ENCODE data around the gene C2CD2. TPM values are rescaled to one million over a fixed set of nuclear protein-coding genes. Genes with fewer than 3 reads are reported as not detected.

C2CD2 gene
- total and polyA plus RNA-seq, 2 experiments from 2014 or later: 4.5 to 16.2 TPM

DNA sequence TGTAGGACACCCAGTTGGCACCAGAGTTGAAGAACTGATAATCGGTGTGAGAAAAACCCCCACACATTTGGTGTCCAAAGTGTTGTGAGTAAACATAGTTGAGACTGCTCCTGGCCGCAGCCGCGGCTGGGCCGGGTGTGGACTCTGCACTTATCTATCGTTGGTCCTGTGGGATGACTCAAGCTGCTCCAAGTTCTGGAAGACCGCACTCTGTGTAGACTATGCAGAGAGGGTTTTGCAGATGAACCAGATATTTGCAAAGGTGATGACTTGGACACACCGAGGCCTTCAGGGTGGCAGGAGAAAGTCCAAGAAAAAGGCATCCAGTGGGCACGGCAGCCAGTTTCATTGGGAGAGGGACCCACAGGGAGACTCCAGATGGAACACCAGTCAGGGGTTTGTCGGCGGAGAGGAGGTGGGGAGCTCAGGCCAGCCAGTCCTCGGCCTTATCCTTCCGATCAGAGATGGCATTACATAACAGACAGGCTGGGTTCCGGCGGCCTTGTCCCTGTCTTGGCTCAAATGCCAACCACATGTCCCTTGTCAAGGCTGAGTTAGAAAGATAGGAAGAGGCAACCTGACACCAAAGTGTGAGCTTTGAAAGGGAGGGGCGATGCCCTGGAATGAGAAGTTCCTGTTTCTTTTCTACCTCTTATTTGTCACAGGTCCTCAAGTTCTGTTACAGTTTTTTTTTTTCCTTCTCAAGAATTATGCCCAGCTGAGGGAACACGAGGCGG is 21.1 kb downstream of the C2CD2 start:
- TF ChIP-seq, protein P1, sequence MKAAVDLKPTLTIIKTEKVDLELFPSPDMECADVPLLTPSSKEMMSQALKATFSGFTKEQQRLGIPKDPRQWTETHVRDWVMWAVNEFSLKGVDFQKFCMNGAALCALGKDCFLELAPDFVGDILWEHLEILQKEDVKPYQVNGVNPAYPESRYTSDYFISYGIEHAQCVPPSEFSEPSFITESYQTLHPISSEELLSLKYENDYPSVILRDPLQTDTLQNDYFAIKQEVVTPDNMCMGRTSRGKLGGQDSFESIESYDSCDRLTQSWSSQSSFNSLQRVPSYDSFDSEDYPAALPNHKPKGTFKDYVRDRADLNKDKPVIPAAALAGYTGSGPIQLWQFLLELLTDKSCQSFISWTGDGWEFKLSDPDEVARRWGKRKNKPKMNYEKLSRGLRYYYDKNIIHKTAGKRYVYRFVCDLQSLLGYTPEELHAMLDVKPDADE (IDR thresholded peaks at IDR 0.05): no peak
- TF ChIP-seq POLR2AphosphoS5 (IDR thresholded peaks at IDR 0.05; ENCODE audit: low read depth): no peak
- DNase-seq (ENCODE audit: low spot score) (no peak), ATAC-seq (no peak)
- no peaks in the 10 kb centered on the region for H3K27me3 ChIP-seq (ENCODE audit: insufficient read depth)
- H3K4me2 ChIP-seq: no peak overlapping the region
- no peaks in the 10 kb centered on the region for H3K79me2 ChIP-seq (replicated peaks; ENCODE audit: insufficient read depth)
- no peaks in the 10 kb centered on the region for H3K36me3 ChIP-seq (ENCODE audit: insufficient read depth)
- H2AFZ ChIP-seq: no peak overlapping the region
- peaks cover 11% of the 10 kb centered on the region for H3K27me3 Mint-ChIP-seq (ENCODE audit: insufficient read depth, low read depth, poor library complexity)
- no peaks in the 10 kb centered on the region for H3K36me3 Mint-ChIP-seq (ENCODE audit: low read depth)
- peaks cover 8% of the 10 kb centered on the region; the same call in 1 of the 2 replicates for H3K4me1 ChIP-seq (ENCODE audit: insufficient read depth)
- H3K27ac Mint-ChIP-seq: no peak overlapping the region
- no peak overlapping the region for H3K4me3 Mint-ChIP-seq
- H3K9me3 Mint-ChIP-seq: no peaks in the 10 kb centered on the region
- H4K20me1 ChIP-seq (replicated peaks; ENCODE audit: insufficient read depth): no peaks in the 10 kb centered on the region
- H3K27ac ChIP-seq (ENCODE audit: low read depth): no peak overlapping the region
- H3F3A ChIP-seq (replicated peaks; ENCODE audit: low read depth): no peaks in the 10 kb centered on the region
- no peak overlapping the region for H3K4me3 ChIP-seq
- H3K4me1 Mint-ChIP-seq: peaks cover 25% of the 10 kb centered on the region
- H3K9me2 ChIP-seq (ENCODE audit: insufficient read depth): 0 out of 2 replicates have a peak, but pooled peaks cover 4% of the 10 kb centered on the region

GRCh38 chr21:41932191-41932575 is 21.6 kb downstream of the C2CD2 start:
- no peaks in the 10 kb centered on the region for H3K27me3 ChIP-seq (ENCODE audit: insufficient read depth)
- no peak overlapping the region for H3K27ac Mint-ChIP-seq
- peaks cover 11% of the 10 kb centered on the region for H3K27me3 Mint-ChIP-seq (ENCODE audit: insufficient read depth, low read depth, poor library complexity)
- no peaks in the 10 kb centered on the region for H3K36me3 Mint-ChIP-seq (ENCODE audit: low read depth)
- no peak overlapping the region for H3K4me3 ChIP-seq
- no peaks in the 10 kb centered on the region for H3F3A ChIP-seq (replicated peaks; ENCODE audit: low read depth)
- 0 out of 2 replicates have a peak, but pooled peaks cover 4% of the 10 kb centered on the region for H3K9me2 ChIP-seq (ENCODE audit: insufficient read depth)
- H3K4me1 ChIP-seq (ENCODE audit: insufficient read depth): peaks cover 13% of the 10 kb centered on the region; the same call in 1 of the 2 replicates
- no peak overlapping the region for H2AFZ ChIP-seq
- H3K79me2 ChIP-seq (replicated peaks; ENCODE audit: insufficient read depth): no peaks in the 10 kb centered on the region
- no peak overlapping the region for H3K4me3 Mint-ChIP-seq
- DNase-seq (ENCODE audit: low spot score): no peak
- H3K27ac ChIP-seq (ENCODE audit: low read depth): no peak overlapping the region
- no peak for ATAC-seq
- no peaks in the 10 kb centered on the region for H3K9me3 Mint-ChIP-seq
- H3K36me3 ChIP-seq (ENCODE audit: insufficient read depth): no peaks in the 10 kb centered on the region
- no peaks in the 10 kb centered on the region for H4K20me1 ChIP-seq (replicated peaks; ENCODE audit: insufficient read depth)
- peaks cover 25% of the 10 kb centered on the region for H3K4me1 Mint-ChIP-seq
- no peak overlapping the region for H3K4me2 ChIP-seq
- TF ChIP-seq NANOG (IDR thresholded peaks at IDR 0.05; ENCODE audit: borderline replicate concordance) (no peak), STAT1 (IDR thresholded peaks at IDR 0.05; ENCODE audit: unreplicated experiment) (no peak), ZNF114 (CRISPR knock-in tag; IDR thresholded peaks at IDR 0.05) (no peak), CREB1 (CRISPR knock-in tag; IDR thresholded peaks at IDR 0.05; ENCODE audit: low read depth) (no peak), ZNF331 (CRISPR knock-in tag; IDR thresholded peaks at IDR 0.05; ENCODE audit: low read depth) (no peak), EZH2phosphoT487 (IDR thresholded peaks at IDR 0.05; ENCODE audit: unreplicated experiment) (no peak)
- TF ChIP-seq, protein P1 (IDR thresholded peaks at IDR 0.05): no peak
- TF ChIP-seq, protein P2, sequence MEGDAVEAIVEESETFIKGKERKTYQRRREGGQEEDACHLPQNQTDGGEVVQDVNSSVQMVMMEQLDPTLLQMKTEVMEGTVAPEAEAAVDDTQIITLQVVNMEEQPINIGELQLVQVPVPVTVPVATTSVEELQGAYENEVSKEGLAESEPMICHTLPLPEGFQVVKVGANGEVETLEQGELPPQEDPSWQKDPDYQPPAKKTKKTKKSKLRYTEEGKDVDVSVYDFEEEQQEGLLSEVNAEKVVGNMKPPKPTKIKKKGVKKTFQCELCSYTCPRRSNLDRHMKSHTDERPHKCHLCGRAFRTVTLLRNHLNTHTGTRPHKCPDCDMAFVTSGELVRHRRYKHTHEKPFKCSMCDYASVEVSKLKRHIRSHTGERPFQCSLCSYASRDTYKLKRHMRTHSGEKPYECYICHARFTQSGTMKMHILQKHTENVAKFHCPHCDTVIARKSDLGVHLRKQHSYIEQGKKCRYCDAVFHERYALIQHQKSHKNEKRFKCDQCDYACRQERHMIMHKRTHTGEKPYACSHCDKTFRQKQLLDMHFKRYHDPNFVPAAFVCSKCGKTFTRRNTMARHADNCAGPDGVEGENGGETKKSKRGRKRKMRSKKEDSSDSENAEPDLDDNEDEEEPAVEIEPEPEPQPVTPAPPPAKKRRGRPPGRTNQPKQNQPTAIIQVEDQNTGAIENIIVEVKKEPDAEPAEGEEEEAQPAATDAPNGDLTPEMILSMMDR (conservative IDR thresholded peaks at IDR 0.05; ENCODE audit: low read depth in 2 of 2): no peak
- TF ChIP-seq, protein P3, sequence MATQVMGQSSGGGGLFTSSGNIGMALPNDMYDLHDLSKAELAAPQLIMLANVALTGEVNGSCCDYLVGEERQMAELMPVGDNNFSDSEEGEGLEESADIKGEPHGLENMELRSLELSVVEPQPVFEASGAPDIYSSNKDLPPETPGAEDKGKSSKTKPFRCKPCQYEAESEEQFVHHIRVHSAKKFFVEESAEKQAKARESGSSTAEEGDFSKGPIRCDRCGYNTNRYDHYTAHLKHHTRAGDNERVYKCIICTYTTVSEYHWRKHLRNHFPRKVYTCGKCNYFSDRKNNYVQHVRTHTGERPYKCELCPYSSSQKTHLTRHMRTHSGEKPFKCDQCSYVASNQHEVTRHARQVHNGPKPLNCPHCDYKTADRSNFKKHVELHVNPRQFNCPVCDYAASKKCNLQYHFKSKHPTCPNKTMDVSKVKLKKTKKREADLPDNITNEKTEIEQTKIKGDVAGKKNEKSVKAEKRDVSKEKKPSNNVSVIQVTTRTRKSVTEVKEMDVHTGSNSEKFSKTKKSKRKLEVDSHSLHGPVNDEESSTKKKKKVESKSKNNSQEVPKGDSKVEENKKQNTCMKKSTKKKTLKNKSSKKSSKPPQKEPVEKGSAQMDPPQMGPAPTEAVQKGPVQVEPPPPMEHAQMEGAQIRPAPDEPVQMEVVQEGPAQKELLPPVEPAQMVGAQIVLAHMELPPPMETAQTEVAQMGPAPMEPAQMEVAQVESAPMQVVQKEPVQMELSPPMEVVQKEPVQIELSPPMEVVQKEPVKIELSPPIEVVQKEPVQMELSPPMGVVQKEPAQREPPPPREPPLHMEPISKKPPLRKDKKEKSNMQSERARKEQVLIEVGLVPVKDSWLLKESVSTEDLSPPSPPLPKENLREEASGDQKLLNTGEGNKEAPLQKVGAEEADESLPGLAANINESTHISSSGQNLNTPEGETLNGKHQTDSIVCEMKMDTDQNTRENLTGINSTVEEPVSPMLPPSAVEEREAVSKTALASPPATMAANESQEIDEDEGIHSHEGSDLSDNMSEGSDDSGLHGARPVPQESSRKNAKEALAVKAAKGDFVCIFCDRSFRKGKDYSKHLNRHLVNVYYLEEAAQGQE (IDR thresholded peaks at IDR 0.05; ENCODE audit: unreplicated experiment): no peak
